Ascending aorta (tissue), 2 donors: ENCODE data around the gene SNX25. TPM values are rescaled to one million over a fixed set of nuclear protein-coding genes. Genes with fewer than 3 reads are reported as not detected.
A peak's percentile ranks its signal among the peaks of the same experiment; 100 is the strongest.

ENCODE experiments used
- DNase-seq, 2 donors: peaks; one replicate each; pipeline ENCODE4 v3.0.0-alpha.2; 2019; ENCODE audit warnings: low spot score in 2 of 2
- H3K27ac ChIP-seq, 2 donors: fragments of 200-600 bp; sonication (generic); one replicate each; pipeline ENCODE4 v1.5.1; 2016 to 2017; ENCODE audit warnings: mild to moderate bottlenecking in 1 of 2
- H3K27me3 ChIP-seq: fragments of 200-600 bp; sonication (generic); one replicate; pipeline ENCODE4 v1.5.1; 2017
- H3K36me3 ChIP-seq, 2 donors: fragments of 200-600 bp; sonication (generic); one replicate each; pipeline ENCODE4 v1.5.1; 2016
- H3K4me1 ChIP-seq, 2 donors: fragments of 200-600 bp; sonication (generic); one replicate each; pipeline ENCODE4 v1.5.1; 2016 to 2017; ENCODE audit warnings: mild to moderate bottlenecking in 1 of 2
- H3K4me3 ChIP-seq, 2 donors: fragments of 200-600 bp; sonication (generic); one replicate each; pipeline ENCODE4 v1.5.1; 2016 to 2017; ENCODE audit warnings: mild to moderate bottlenecking in 1 of 2
- H3K9me3 ChIP-seq, 2 donors: fragments of 200-600 bp; sonication (generic); one replicate each; pipeline ENCODE4 v1.5.1; 2016
- intact Hi-C: fragments of 100-400 bp; cut with DNase I; formaldehyde crosslinking; loops from one replicate; pipeline ENCODE4 v1.15.1; 2023
- total RNA-seq: library from RNA; depleted of rRNA; stranded (reverse); fragments of >200 nt; gene quantifications from one replicate; pipeline ENCODE4 v1.1.0, GENCODE V29; 2016
- TF ChIP-seq, protein P1 (sequence below), 3 experiments: fragments of 200-600 bp in 2 of 3; fragments of 450-650 bp in 1 of 3; sonication (generic) in 2 of 3; IDR thresholded peaks; one replicate each; pipeline ENCODE4 v1.5.1; 2016 to 2019; ENCODE audit warnings: antibody characterized with exemption in 3 of 3, mild to moderate bottlenecking in 1 of 3, moderate library complexity in 1 of 3

SNX25 gene
- total RNA-seq, 1 donor from 2014 or later = 18.7 TPM

GRCh38 chr4:185213877-185214276 is 4.5 kb downstream of the SNX25 start:
- DNase-seq = peak in 1 of 2 donors; percentile 8
- Histone ChIP-seq H3K27ac (no peak overlapping the region), H3K4me3 (no peak overlapping the region), H3K27me3 (no peaks in the 10 kb centered on the region), H3K4me1 (peaks cover 0 to 20% of the 10 kb centered on the region in 2 donors), H3K9me3 (no peaks in the 10 kb centered on the region), H3K36me3 (no peaks in the 10 kb centered on the region)
- TF ChIP-seq, protein P1, sequence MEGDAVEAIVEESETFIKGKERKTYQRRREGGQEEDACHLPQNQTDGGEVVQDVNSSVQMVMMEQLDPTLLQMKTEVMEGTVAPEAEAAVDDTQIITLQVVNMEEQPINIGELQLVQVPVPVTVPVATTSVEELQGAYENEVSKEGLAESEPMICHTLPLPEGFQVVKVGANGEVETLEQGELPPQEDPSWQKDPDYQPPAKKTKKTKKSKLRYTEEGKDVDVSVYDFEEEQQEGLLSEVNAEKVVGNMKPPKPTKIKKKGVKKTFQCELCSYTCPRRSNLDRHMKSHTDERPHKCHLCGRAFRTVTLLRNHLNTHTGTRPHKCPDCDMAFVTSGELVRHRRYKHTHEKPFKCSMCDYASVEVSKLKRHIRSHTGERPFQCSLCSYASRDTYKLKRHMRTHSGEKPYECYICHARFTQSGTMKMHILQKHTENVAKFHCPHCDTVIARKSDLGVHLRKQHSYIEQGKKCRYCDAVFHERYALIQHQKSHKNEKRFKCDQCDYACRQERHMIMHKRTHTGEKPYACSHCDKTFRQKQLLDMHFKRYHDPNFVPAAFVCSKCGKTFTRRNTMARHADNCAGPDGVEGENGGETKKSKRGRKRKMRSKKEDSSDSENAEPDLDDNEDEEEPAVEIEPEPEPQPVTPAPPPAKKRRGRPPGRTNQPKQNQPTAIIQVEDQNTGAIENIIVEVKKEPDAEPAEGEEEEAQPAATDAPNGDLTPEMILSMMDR (IDR thresholded peaks at IDR 0.05) = no peak
- intact Hi-C loops = loop anchor here (5.0 kb wide), 1 partner anchor 143 kb away; no protein-coding TSS in a partner anchor

DNA sequence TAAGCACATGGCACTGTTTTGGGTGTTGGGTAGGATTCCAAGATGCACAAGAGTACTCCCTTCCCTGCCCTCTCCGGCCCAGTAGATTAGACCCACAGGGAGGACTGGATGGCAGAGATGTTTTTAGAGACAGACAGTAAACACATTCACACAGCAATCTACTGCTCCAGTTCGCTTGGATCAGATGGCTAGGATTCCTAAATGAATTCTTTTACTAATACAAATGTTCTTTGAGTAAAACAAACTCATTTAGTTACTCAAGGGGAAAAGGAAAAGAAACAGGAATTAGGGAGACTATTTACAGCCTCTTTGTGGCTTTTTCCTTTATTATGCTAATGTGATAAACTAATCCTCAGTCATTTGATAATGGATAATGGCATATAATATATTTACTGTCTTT is 5.9 kb downstream of the SNX25 start:
- Histone ChIP-seq H3K27me3 (no peaks in the 10 kb centered on the region), H3K4me3 (no peak overlapping the region), H3K4me1 (peaks cover 0 to 25% of the 10 kb centered on the region in 2 donors), H3K9me3 (no peaks in the 10 kb centered on the region), H3K36me3 (no peaks in the 10 kb centered on the region), H3K27ac (peak overlapping the region; percentile 46 to 71)
- peak in 1 of 2 donors; percentile 34 for DNase-seq
- TF ChIP-seq, protein P1 (IDR thresholded peaks at IDR 0.05) = no peak
- intact Hi-C loops = no loop called here

- H3K36me3 ChIP-seq = no peaks in the 10 kb centered on the region
- intact Hi-C loops = no loop called here
- peak in 1 of 2 donors; percentile 42 for DNase-seq
- peaks cover 0 to 29% of the 10 kb centered on the region in 2 donors for H3K4me1 ChIP-seq
- no peaks in the 10 kb centered on the region for H3K27me3 ChIP-seq
- TF ChIP-seq, protein P1 (IDR thresholded peaks at IDR 0.05) = no peak
- peak overlapping the region in 1 of 2 donors; percentile 38 for H3K4me3 ChIP-seq
- peak overlapping the region; percentile 53 to 71 for H3K27ac ChIP-seq
- H3K9me3 ChIP-seq = no peaks in the 10 kb centered on the region
Measured at GRCh38 chr4:185217408-185217975, 8.1 kb downstream of the SNX25 start.

GRCh38 chr4:185218312-185218711 is 8.9 kb downstream of the SNX25 start:
- Histone ChIP-seq H3K27me3 (no peaks in the 10 kb centered on the region), H3K27ac (peak overlapping the region; percentile 53 to 71), H3K4me3 (no peak overlapping the region), H3K4me1 (peaks cover 0 to 28% of the 10 kb centered on the region in 2 donors), H3K9me3 (no peaks in the 10 kb centered on the region), H3K36me3 (no peaks in the 10 kb centered on the region)
- TF ChIP-seq, protein P1 (IDR thresholded peaks at IDR 0.05) = no peak
- intact Hi-C loops = no loop called here
- peak in 1 of 2 donors; percentile 50 for DNase-seq

- Histone ChIP-seq H3K9me3 (no peaks in the 10 kb centered on the region), H3K4me1 (peaks cover 0 to 28% of the 10 kb centered on the region in 2 donors), H3K27ac (peak overlapping the region in 1 of 2 donors; percentile 49), H3K36me3 (no peaks in the 10 kb centered on the region), H3K27me3 (no peaks in the 10 kb centered on the region), H3K4me3 (no peak overlapping the region)
- TF ChIP-seq, protein P1 (IDR thresholded peaks at IDR 0.05) = no peak
- intact Hi-C loops = no loop called here
- DNase-seq = peak in 1 of 2 donors; percentile 64
Measured at GRCh38 chr4:185219551-185220344, 10.3 kb downstream of the SNX25 start.
